Muscle of leg (tissue), 11 donors: ENCODE data around the gene SLC66A2. TPM values are rescaled to one million over a fixed set of nuclear protein-coding genes. Genes with fewer than 3 reads are reported as not detected.

ENCODE experiments used
- DNase-seq: peaks from one replicate; pipeline ENCODE4 v3.0.0; 2013
- H3K27ac ChIP-seq: one replicate; pipeline ENCODE4 v1.5.1; 2013; ENCODE audit warnings: mild to moderate bottlenecking, low read length, control low read depth
- H3K27me3 ChIP-seq: one replicate; pipeline ENCODE4 v1.6.1; 2013; ENCODE audit warnings: low read length; ENCODE audit not compliant: control insufficient read depth, insufficient read depth
- H3K36me3 ChIP-seq: one replicate; pipeline ENCODE4 v1.6.1; 2013; ENCODE audit warnings: low read length; ENCODE audit not compliant: control insufficient read depth, insufficient read depth
- H3K4me1 ChIP-seq: one replicate; pipeline ENCODE4 v1.6.1; 2013; ENCODE audit warnings: low read length; ENCODE audit not compliant: control insufficient read depth, insufficient read depth
- H3K4me3 ChIP-seq: one replicate; pipeline ENCODE4 v1.5.1; 2013; ENCODE audit warnings: low read length, control low read depth
- H3K9me3 ChIP-seq: replicated peaks from 2 replicates; pipeline ENCODE4 v1.6.1; 2013; ENCODE audit warnings: low read depth, low read length; ENCODE audit not compliant: control insufficient read depth
- WGBS: methylation state at CpG from one replicate; pipeline ENCODE4 v1.1.5; 2013; ENCODE audit warnings: missing lambda C conversion rate; ENCODE audit not compliant: insufficient coverage; 5-methylcytosine and 5-hydroxymethylcytosine counted together
- polyA plus RNA-seq, 8 donors: library from polyadenylated mRNA; unstranded; fragments of 120-200 nt; gene quantifications; one replicate each; pipeline versions ENCODE4 v1.2.1 to v1.2.3, GENCODE V29; 2013; ENCODE audit warnings: inconsistent platforms in 1 of 8, low replicate concordance in 1 of 8; ENCODE audit not compliant: insufficient read length in 8 of 8, insufficient read depth in 1 of 8
- total RNA-seq: library from RNA; stranded (reverse); fragments of 120-200 nt; gene quantifications from one replicate; pipeline ENCODE4 v1.2.4, GENCODE V29; 2013

SLC66A2 gene
- total and polyA plus RNA-seq, 9 donors, result 23.1 to 33.7 (median 25.8) TPM

- peaks cover 36% of the 10 kb centered on the region for H3K36me3 ChIP-seq
- no peak overlapping the region for H3K27ac ChIP-seq
- H3K4me1 ChIP-seq, result peaks cover 22% of the 10 kb centered on the region
- no CpG with 5 or more reads among the region's 2 CpGs for WGBS
- H3K4me3 ChIP-seq, result no peak overlapping the region
- no peak for DNase-seq
- H3K27me3 ChIP-seq, result no peaks in the 10 kb centered on the region
- H3K9me3 ChIP-seq, result peaks cover 42% of the 10 kb centered on the region
Measured at GRCh38 chr18:79931475-79931874, 20.0 kb downstream of the SLC66A2 start.

DNA sequence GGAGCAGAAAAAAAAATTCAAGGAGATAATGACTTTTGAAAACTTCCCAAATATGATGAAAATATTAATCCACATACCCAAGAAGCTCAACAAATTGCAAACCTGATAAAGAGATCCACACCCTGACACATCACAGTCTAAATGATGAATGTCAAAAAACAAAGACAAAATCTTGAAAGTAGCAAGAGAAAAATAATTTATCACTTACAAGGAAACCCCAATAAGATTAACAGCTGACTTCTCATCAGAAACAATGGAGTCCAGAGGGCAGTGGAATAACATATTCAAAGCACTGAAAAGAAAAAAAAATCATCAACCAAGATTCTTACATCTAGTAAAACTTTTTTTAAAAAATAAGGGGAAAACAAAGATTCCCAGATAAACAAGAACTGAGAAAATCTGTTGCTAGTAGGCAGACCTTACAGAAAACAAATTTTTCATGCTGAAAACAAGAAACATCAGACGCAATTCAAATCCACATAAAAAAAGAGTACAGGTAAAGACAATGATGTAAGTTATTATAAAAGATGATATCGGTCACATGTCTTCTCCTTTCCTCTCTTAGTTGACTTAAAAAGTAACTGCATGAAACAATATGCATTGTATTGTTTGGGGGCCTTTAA lies 21.3 kb downstream of the SLC66A2 start:
- Histone ChIP-seq H3K4me3 (no peak overlapping the region), H3K36me3 (peaks cover 25% of the 10 kb centered on the region), H3K9me3 (peaks cover 35% of the 10 kb centered on the region), H3K27ac (no peak overlapping the region), H3K4me1 (peaks cover 36% of the 10 kb centered on the region), H3K27me3 (no peaks in the 10 kb centered on the region)
- no CpG with 5 or more reads among the region's 2 CpGs for WGBS
- no peak for DNase-seq

DNA sequence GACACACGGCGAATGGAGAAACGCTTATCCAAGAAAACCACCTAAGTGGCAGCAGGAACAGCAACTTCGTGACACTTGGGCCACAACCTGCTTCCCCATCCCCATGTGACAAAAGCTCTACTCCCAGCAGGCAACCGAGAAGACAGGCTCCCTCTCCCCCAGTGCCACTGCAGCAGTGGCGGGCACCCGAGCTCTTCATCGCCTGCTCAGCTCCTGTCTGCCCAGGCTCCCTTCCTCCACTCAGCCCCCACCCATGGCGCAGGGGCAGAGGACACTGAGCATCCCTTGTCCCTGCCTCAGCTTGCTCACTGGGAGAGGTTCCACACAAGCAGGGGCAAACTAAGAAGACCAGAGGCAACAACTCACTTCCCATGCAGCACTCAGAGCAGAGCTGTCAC lies 22.9 kb downstream of the SLC66A2 start:
- peaks cover 45% of the 10 kb centered on the region for H3K4me1 ChIP-seq
- no peaks in the 10 kb centered on the region for H3K27me3 ChIP-seq
- WGBS, result 95% methylated on average over 9 of the region's 9 CpGs
- no peak for DNase-seq
- peaks cover 32% of the 10 kb centered on the region for H3K9me3 ChIP-seq
- peak overlapping the region; percentile 47 for H3K27ac ChIP-seq
- H3K4me3 ChIP-seq, result no peak overlapping the region
- H3K36me3 ChIP-seq, result peaks cover 23% of the 10 kb centered on the region

- Histone ChIP-seq H3K4me1 (peaks cover 45% of the 10 kb centered on the region), H3K36me3 (peaks cover 22% of the 10 kb centered on the region), H3K4me3 (no peak overlapping the region), H3K27ac (peak overlapping the region; percentile 67), H3K27me3 (no peaks in the 10 kb centered on the region), H3K9me3 (peaks cover 26% of the 10 kb centered on the region)
- peak; percentile 71 for DNase-seq
- WGBS, result 71% methylated on average over 14 of the region's 25 CpGs
Measured at GRCh38 chr18:79927607-79928562, 23.6 kb downstream of the SLC66A2 start.

GRCh38 chr18:79926715-79927606 lies 24.5 kb downstream of the SLC66A2 start:
- H3K27ac ChIP-seq, result peak overlapping the region; percentile 67
- H3K4me3 ChIP-seq, result no peak overlapping the region
- peaks cover 22% of the 10 kb centered on the region for H3K36me3 ChIP-seq
- no peaks in the 10 kb centered on the region for H3K27me3 ChIP-seq
- WGBS, result 61% methylated on average over 21 of the region's 21 CpGs
- peaks cover 26% of the 10 kb centered on the region for H3K9me3 ChIP-seq
- DNase-seq, result peak; percentile 52
- peaks cover 45% of the 10 kb centered on the region for H3K4me1 ChIP-seq

- H3K27me3 ChIP-seq, result no peaks in the 10 kb centered on the region
- peaks cover 22% of the 10 kb centered on the region for H3K9me3 ChIP-seq
- no peak overlapping the region for H3K27ac ChIP-seq
- H3K36me3 ChIP-seq, result peaks cover 20% of the 10 kb centered on the region
- peaks cover 45% of the 10 kb centered on the region for H3K4me1 ChIP-seq
- 92% methylated on average over 8 of the region's 11 CpGs for WGBS
- H3K4me3 ChIP-seq, result no peak overlapping the region
- no peak for DNase-seq
Measured at GRCh38 chr18:79926306-79926705, 25.1 kb downstream of the SLC66A2 start.

GRCh38 chr18:79924814-79925731 lies 26.4 kb downstream of the SLC66A2 start:
- H3K27me3 ChIP-seq, result no peaks in the 10 kb centered on the region
- DNase-seq, result peak; percentile 80
- peak overlapping the region; percentile 82 for H3K27ac ChIP-seq
- peaks cover 14% of the 10 kb centered on the region for H3K9me3 ChIP-seq
- H3K4me3 ChIP-seq, result no peak overlapping the region
- WGBS, result 56% methylated on average over 20 of the region's 25 CpGs
- peaks cover 45% of the 10 kb centered on the region for H3K4me1 ChIP-seq
- H3K36me3 ChIP-seq, result peaks cover 20% of the 10 kb centered on the region

- Histone ChIP-seq H3K9me3 (peaks cover 4% of the 10 kb centered on the region), H3K4me3 (no peak overlapping the region), H3K4me1 (peaks cover 45% of the 10 kb centered on the region), H3K27ac (no peak overlapping the region), H3K27me3 (no peaks in the 10 kb centered on the region), H3K36me3 (peaks cover 17% of the 10 kb centered on the region)
- no peak for DNase-seq
- 89% methylated on average over 22 of the region's 26 CpGs for WGBS
Measured at GRCh38 chr18:79923896-79924585, 27.4 kb downstream of the SLC66A2 start.

DNA sequence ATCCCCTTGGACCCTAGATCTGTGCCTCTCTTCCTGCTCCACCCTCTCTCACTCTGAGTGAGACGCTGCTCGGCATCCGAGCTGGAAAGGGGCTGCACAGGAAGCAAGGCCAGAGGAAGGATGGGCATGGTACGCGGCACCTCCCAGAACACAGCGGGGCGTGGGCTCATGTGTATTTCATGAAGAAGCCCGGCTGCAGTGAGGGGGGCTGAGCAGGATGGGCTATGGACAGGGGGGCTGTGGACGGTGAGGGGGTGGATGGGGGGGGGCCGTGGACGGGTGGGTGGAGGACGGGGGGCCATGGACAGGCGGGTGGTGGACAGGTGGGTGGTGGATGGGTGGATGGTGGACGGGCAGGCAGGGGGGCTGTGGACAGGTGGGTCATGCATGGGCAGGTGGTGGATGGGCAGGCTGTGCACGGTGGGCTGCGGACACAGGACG lies 28.5 kb downstream of the SLC66A2 start:
- WGBS, result 100% methylated on average over 3 of the region's 17 CpGs

More for the DNA sequence above, 28.5 kb downstream of the SLC66A2 start:
- Histone ChIP-seq H3K4me1 (peaks cover 37% of the 10 kb centered on the region), H3K4me3 (no peak overlapping the region), H3K36me3 (peaks cover 17% of the 10 kb centered on the region), H3K9me3 (no peaks in the 10 kb centered on the region), H3K27ac (no peak overlapping the region), H3K27me3 (no peaks in the 10 kb centered on the region)
- no peak for DNase-seq
